SK-N-SH (cell line): ENCODE results near the gene FRY. TPM values are rescaled to one million over a fixed set of nuclear protein-coding genes. Genes with fewer than 3 reads are reported as not detected.

Experiments
- CTCF ChIA-PET: fragments of 300-600, 350-600 bp; formaldehyde crosslinking; extraction: SDS; loops from one replicate; lab custom pipeline; 2021; lab: Yijun Ruan, JAX
- POLR2A ChIA-PET: fragments of 350-600 bp; sonication (Branson Sonifier 250); formaldehyde crosslinking; extraction: SDS; loops from one replicate; lab custom pipeline; 2020; ENCODE audit warnings: antibody characterized with exemption, inconsistent platforms; lab: Yijun Ruan, JAX
- DNase-seq: peaks from one replicate; pipeline ENCODE4 v3.0.0; 2012
- H2AFZ ChIP-seq: fragments of 200-600 bp; sonication (generic); 2 replicates; pipeline ENCODE4 v1.8.1; 2016; ENCODE audit warnings: antibody characterized with exemption, mild to moderate bottlenecking, low read depth
- H3F3A ChIP-seq: fragments of 200-600 bp; sonication (generic); replicated peaks from 2 replicates; pipeline ENCODE3; 2016; ENCODE audit warnings: antibody characterized with exemption, mild to moderate bottlenecking; ENCODE audit not compliant: insufficient read depth
- H3K27ac ChIP-seq, 2 experiments: fragments of 200-500 bp in 1 of 2; fragments of 200-600 bp in 1 of 2; sonication (Bioruptor generic) in 1 of 2; sonication (generic), shearing (Covaris generic) in 1 of 2; 2 replicates each; pipeline versions ENCODE4 v1.5.1 to v1.6.1; 2014 to 2016; ENCODE audit warnings: low read depth in 2 of 2, inconsistent platforms in 1 of 2, low read length in 1 of 2, mild to moderate bottlenecking in 1 of 2, mixed read lengths in 1 of 2
- H3K27me3 ChIP-seq: fragments of 200-600 bp; sonication (generic), shearing (Covaris generic); 2 replicates; pipeline ENCODE4 v1.6.1; 2016; ENCODE audit warnings: mixed run types; ENCODE audit not compliant: insufficient read depth
- H3K36me3 ChIP-seq, 2 experiments: fragments of 200-500 bp in 1 of 2; fragments of 200-600 bp in 1 of 2; sonication (Bioruptor generic) in 1 of 2; sonication (generic) in 1 of 2; replicated peaks in 1 of 2; 2 replicates each; pipeline versions ENCODE3 to v1.5.1; 2014 to 2016; ENCODE audit warnings: low read length in 1 of 2, mild to moderate bottlenecking in 1 of 2; ENCODE audit not compliant: insufficient read depth in 2 of 2, control insufficient read depth in 1 of 2
- H3K4me1 ChIP-seq, 2 experiments: fragments of 200-500 bp in 1 of 2; fragments of 200-600 bp in 1 of 2; sonication (Bioruptor generic) in 1 of 2; sonication (generic), shearing (Covaris generic) in 1 of 2; 2 replicates each; pipeline versions ENCODE4 v1.5.1 to v1.6.1; 2014 to 2016; ENCODE audit warnings: low read depth in 1 of 2, low read length in 1 of 2, mixed run types in 1 of 2; ENCODE audit not compliant: insufficient read depth in 2 of 2, control insufficient read depth in 1 of 2
- H3K4me2 ChIP-seq: fragments of 200-600 bp; sonication (generic), shearing (Covaris generic); 2 replicates; pipeline ENCODE4 v1.6.1; 2017; ENCODE audit warnings: mixed run types
- H3K4me3 ChIP-seq, 2 experiments: fragments of 200-500 bp in 1 of 2; fragments of 200-600 bp in 1 of 2; sonication (Bioruptor generic) in 1 of 2; sonication (generic), shearing (Covaris generic) in 1 of 2; 2 replicates each; pipeline versions ENCODE4 v1.5.1 to v1.8.1; 2014 to 2016; ENCODE audit warnings: low read depth in 2 of 2, inconsistent platforms in 1 of 2, low read length in 1 of 2, mild to moderate bottlenecking in 1 of 2, mixed read lengths in 1 of 2, moderate library complexity in 1 of 2
- H3K79me2 ChIP-seq: fragments of 200-600 bp; sonication (generic); 2 replicates; pipeline ENCODE4 v1.8.1; 2017; ENCODE audit warnings: mild to moderate bottlenecking; ENCODE audit not compliant: insufficient read depth
- H3K9ac ChIP-seq: fragments of 200-600 bp; sonication (generic); 2 replicates; pipeline ENCODE4 v1.6.1; 2017; ENCODE audit warnings: mixed run types
- H3K9me2 ChIP-seq: fragments of 200-600 bp; sonication (generic); 2 replicates; pipeline ENCODE4 v1.6.1; 2017; ENCODE audit warnings: mixed run types
- H3K9me3 ChIP-seq: fragments of 200-600 bp; sonication (generic); 2 replicates; pipeline ENCODE4 v1.6.1; 2017; ENCODE audit warnings: mixed run types, mild to moderate bottlenecking, moderate library complexity
- H4K20me1 ChIP-seq: fragments of 200-600 bp; sonication (generic); 2 replicates; pipeline ENCODE4 v1.6.1; 2017; ENCODE audit warnings: mild to moderate bottlenecking, mixed run types; ENCODE audit not compliant: insufficient read depth
- CHD2 ChIP-seq: fragments of 150-350 bp; IDR thresholded peaks from 2 replicates; pipeline ENCODE4 v1.6.1; 2018; ENCODE audit warnings: low read length; ENCODE audit not compliant: partially characterized antibody
- EP300 ChIP-seq, 2 experiments: IDR thresholded peaks; 2 replicates each; pipeline versions ENCODE4 v1.4.0 to v1.6.1; 2012; ENCODE audit warnings: borderline replicate concordance in 1 of 2, low read depth in 1 of 2, low read length in 1 of 2
- FOSL2 ChIP-seq: IDR thresholded peaks from 2 replicates; pipeline ENCODE4 v1.4.0; 2012; ENCODE audit warnings: low read depth, mild to moderate bottlenecking, moderate library complexity, borderline replicate concordance
- FOXJ3 ChIP-seq: sonication (generic); formaldehyde crosslinking; IDR thresholded peaks from 2 replicates; pipeline ENCODE4 v1.5.1; 2020; ENCODE audit warnings: mild to moderate bottlenecking, missing genetic modification reagents
- FOXM1 ChIP-seq: IDR thresholded peaks from 2 replicates; pipeline ENCODE4 v1.4.0; 2012; ENCODE audit warnings: low read depth, mild to moderate bottlenecking
- GABPA ChIP-seq: IDR thresholded peaks from 2 replicates; pipeline ENCODE4 v1.4.0; 2012; ENCODE audit warnings: low read depth, mild to moderate bottlenecking
- GATA2 ChIP-seq: sonication (generic); formaldehyde crosslinking; IDR thresholded peaks from 2 replicates; pipeline ENCODE4 v1.5.0; 2020; ENCODE audit warnings: mild to moderate bottlenecking, missing genetic modification reagents
- IRF3 ChIP-seq: fragments of 150-350 bp; IDR thresholded peaks from 2 replicates; pipeline ENCODE4 v1.6.1; 2016; ENCODE audit warnings: mild to moderate bottlenecking, low read depth, low read length
- MAX ChIP-seq: IDR thresholded peaks from 2 replicates; pipeline ENCODE4 v1.4.0; 2012; ENCODE audit warnings: low read depth
- NRF1 ChIP-seq: IDR thresholded peaks from 2 replicates; pipeline ENCODE4 v1.6.1; 2012; ENCODE audit warnings: low read depth, mild to moderate bottlenecking, low read length
- PBX3 ChIP-seq: IDR thresholded peaks from 2 replicates; pipeline ENCODE4; 2012
- RAD21 ChIP-seq: IDR thresholded peaks from 2 replicates; pipeline ENCODE4 v1.6.1; 2012; ENCODE audit warnings: mild to moderate bottlenecking, low read length
- RXRA ChIP-seq: IDR thresholded peaks from 2 replicates; pipeline ENCODE4 v1.4.0; 2012; ENCODE audit warnings: low read depth, mild to moderate bottlenecking, borderline replicate concordance
- SIN3A ChIP-seq: IDR thresholded peaks from 2 replicates; pipeline ENCODE4 v1.6.1; 2012; ENCODE audit warnings: low read depth, mild to moderate bottlenecking, low read length, moderate library complexity, borderline replicate concordance
- SMC3 ChIP-seq: IDR thresholded peaks from 2 replicates; pipeline ENCODE4 v1.6.1; 2012; ENCODE audit warnings: low read depth, low read length, improper control_type of control experiment
- TAF1 ChIP-seq: IDR thresholded peaks from 2 replicates; pipeline ENCODE4 v1.6.1; 2012; ENCODE audit warnings: low read depth, mild to moderate bottlenecking, low read length, moderate library complexity, borderline replicate concordance
- WGBS: methylation state at CpG from one replicate; pipeline ENCODE4 v1.1.6; 2017; ENCODE audit warnings: low lambda C conversion rate; 5-methylcytosine and 5-hydroxymethylcytosine counted together
- polyA plus RNA-seq, 3 experiments: library from polyadenylated mRNA; depleted of rRNA; stranded (reverse); fragments of >200 nt; gene quantifications; 2 replicates each; pipeline ENCODE4 v1.2.3, GENCODE V29; 2012
- TF ChIP-seq, protein P1 (sequence below): IDR thresholded peaks from 2 replicates; pipeline ENCODE4 v1.4.0; 2012; ENCODE audit warnings: low read depth, borderline replicate concordance

Gene FRY
- polyA plus RNA-seq, 1 of the 3 experiments (the other 2 are of a cell fraction): 1.4 TPM

GRCh38 chr13:32092496-32092895, 60.9 kb downstream of the FRY start:
- Histone ChIP-seq H3K36me3 (no peaks in the 10 kb centered on the region), H4K20me1 (no peaks in the 10 kb centered on the region), H3K9me2 (no peaks in the 10 kb centered on the region), H3F3A (no peaks in the 10 kb centered on the region), H3K4me3 (no peak overlapping the region), H3K4me2 (no peak overlapping the region), H3K27me3 (no peaks in the 10 kb centered on the region), H2AFZ (no peak overlapping the region), H3K27ac (no peak overlapping the region), H3K4me1 (no peaks in the 10 kb centered on the region), H3K9ac (no peak overlapping the region), H3K9me3 (no peaks in the 10 kb centered on the region), H3K79me2 (no peaks in the 10 kb centered on the region)
- no peak for TF ChIP-seq FOXJ3 (CRISPR knock-in tag)
- TF ChIP-seq GABPA: no peak
- TF ChIP-seq TAF1: no peak
- no peak for TF ChIP-seq MAX
- no peak for TF ChIP-seq IRF3
- no peak for TF ChIP-seq PBX3
- TF ChIP-seq GATA2 (CRISPR knock-in tag): no peak
- no peak for TF ChIP-seq RXRA
- no peak for TF ChIP-seq FOXM1
- TF ChIP-seq RAD21: no peak
- TF ChIP-seq EP300 (IDR thresholded peaks at IDR 0.05; ENCODE audit: borderline replicate concordance in 1 of 2, low read depth in 1 of 2, low read length in 1 of 2): no peak
- TF ChIP-seq, protein P1, sequence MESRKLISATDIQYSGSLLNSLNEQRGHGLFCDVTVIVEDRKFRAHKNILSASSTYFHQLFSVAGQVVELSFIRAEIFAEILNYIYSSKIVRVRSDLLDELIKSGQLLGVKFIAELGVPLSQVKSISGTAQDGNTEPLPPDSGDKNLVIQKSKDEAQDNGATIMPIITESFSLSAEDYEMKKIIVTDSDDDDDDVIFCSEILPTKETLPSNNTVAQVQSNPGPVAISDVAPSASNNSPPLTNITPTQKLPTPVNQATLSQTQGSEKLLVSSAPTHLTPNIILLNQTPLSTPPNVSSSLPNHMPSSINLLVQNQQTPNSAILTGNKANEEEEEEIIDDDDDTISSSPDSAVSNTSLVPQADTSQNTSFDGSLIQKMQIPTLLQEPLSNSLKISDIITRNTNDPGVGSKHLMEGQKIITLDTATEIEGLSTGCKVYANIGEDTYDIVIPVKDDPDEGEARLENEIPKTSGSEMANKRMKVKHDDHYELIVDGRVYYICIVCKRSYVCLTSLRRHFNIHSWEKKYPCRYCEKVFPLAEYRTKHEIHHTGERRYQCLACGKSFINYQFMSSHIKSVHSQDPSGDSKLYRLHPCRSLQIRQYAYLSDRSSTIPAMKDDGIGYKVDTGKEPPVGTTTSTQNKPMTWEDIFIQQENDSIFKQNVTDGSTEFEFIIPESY: no peak
- ChIA-PET CTCF (interaction anchor here (0.8 kb wide), 1 partner anchor 12 kb away, joined by 3 read pairs; no protein-coding TSS in a partner anchor), POLR2A (no interaction called here)
- 75% methylated on average over 5 of the region's 5 CpGs for WGBS
- DNase-seq: no peak

DNA sequence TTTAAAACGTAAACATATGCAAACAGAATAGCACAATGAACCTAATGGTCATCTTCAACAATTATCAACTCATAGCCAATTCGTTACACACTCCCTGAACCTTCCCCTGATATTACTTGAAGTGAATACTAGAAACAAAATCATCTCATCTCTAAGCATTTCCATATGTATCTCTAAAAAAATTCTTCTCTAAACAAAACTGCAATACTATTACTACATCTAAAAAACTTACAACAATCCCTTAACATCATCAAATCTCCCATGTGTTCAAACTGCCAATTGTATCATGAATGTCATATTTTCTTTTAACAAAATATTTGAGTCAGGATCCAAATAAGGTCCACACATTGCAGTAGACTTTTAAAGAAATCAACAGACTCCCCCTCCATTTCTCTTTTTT, 61.4 kb downstream of the FRY start:
- CTCF ChIA-PET: interaction anchor here (0.8 kb wide), 1 partner anchor 12 kb away, joined by 3 read pairs; no protein-coding TSS in a partner anchor

More for the DNA sequence above, 61.4 kb downstream of the FRY start:
- POLR2A ChIA-PET: no interaction called here
- Histone ChIP-seq H4K20me1 (no peaks in the 10 kb centered on the region), H3K4me2 (no peak overlapping the region), H3K36me3 (no peaks in the 10 kb centered on the region), H3K9me3 (no peaks in the 10 kb centered on the region), H3K79me2 (no peaks in the 10 kb centered on the region), H3K4me1 (no peaks in the 10 kb centered on the region), H3K9ac (no peak overlapping the region), H3K27ac (no peak overlapping the region), H3K9me2 (no peaks in the 10 kb centered on the region), H3F3A (no peaks in the 10 kb centered on the region), H3K4me3 (no peak overlapping the region), H2AFZ (no peak overlapping the region), H3K27me3 (no peaks in the 10 kb centered on the region)
- no peak for DNase-seq
- TF ChIP-seq FOXM1 (no peak), NRF1 (no peak), GATA2 (CRISPR knock-in tag) (no peak), SMC3 (no peak), SIN3A (no peak), FOSL2 (no peak), CHD2 (no peak)
- 64% methylated on average over 2 of the region's 2 CpGs for WGBS
